ENCODE measurements around the gene MEIOC.

Gene MEIOC

GRCh38 chr17:44708401-44709263, 52.4 kb downstream of the MEIOC start, which contains the start of gene DBF4B:
Gene DBF4B (plus strand): TSS chr17:44708665. CDS start chr17:44708821, 156 bp downstream.
- peak; percentile 87 to 88 for DNase-seq (ENCODE audit: low read depth in 2 of 2)

- DNase-seq (ENCODE audit: low read depth in 2 of 2): no peak
Observed at GRCh38 chr17:44719444-44719843, 63.2 kb downstream of the MEIOC start.

GRCh38 chr17:44722254-44722653, 66.0 kb downstream of the MEIOC start:
- no peak for DNase-seq (ENCODE audit: low read depth in 2 of 2)

Data from fibroblast of skin of left quadriceps (primary cell).